Karpas-422 (cell line): ENCODE results near the gene PRPF39. TPM values are rescaled to one million over a fixed set of nuclear protein-coding genes. Genes with fewer than 3 reads are reported as not detected.

ENCODE experiments used
- DNase-seq: peaks from one replicate; pipeline ENCODE4 v3.0.0-alpha.2; 2015
- H2AFZ ChIP-seq: fragments of 200-600 bp; sonication (generic); 2 replicates; pipeline ENCODE4 v1.6.1; 2014; ENCODE audit warnings: antibody characterized with exemption, low read length, mixed read lengths
- H3K27ac ChIP-seq: fragments of 200-600 bp; sonication (generic); 2 replicates; pipeline ENCODE4 v1.5.1; 2014; ENCODE audit warnings: mild to moderate bottlenecking, low read length, moderate library complexity
- H3K27me3 ChIP-seq: fragments of 200-600 bp; sonication (generic); 2 replicates; pipeline ENCODE4 v1.6.1; 2014; ENCODE audit warnings: low read length, mixed read lengths
- H3K36me3 ChIP-seq: fragments of 200-600 bp; sonication (generic); 2 replicates; pipeline ENCODE4 v1.6.1; 2014; ENCODE audit warnings: low read length, mixed read lengths; ENCODE audit not compliant: insufficient read depth
- H3K4me1 ChIP-seq: fragments of 200-600 bp; sonication (generic); 2 replicates; pipeline ENCODE4 v1.6.1; 2014; ENCODE audit warnings: mild to moderate bottlenecking, low read length, mixed read lengths
- H3K4me2 ChIP-seq: fragments of 200-600 bp; sonication (generic); 2 replicates; pipeline ENCODE4 v1.6.1; 2014; ENCODE audit warnings: low read length, low read depth, mild to moderate bottlenecking; ENCODE audit not compliant: poor library complexity, severe bottlenecking
- H3K4me3 ChIP-seq: fragments of 200-600 bp; sonication (generic); 2 replicates; pipeline ENCODE4 v1.5.1; 2014; ENCODE audit warnings: mild to moderate bottlenecking, antibody characterized with exemption, low read length, mixed read lengths
- H3K79me2 ChIP-seq: fragments of 200-600 bp; sonication (generic); 2 replicates; pipeline ENCODE4 v1.6.1; 2014; ENCODE audit warnings: mild to moderate bottlenecking, low read length, mixed read lengths
- H3K9ac ChIP-seq: fragments of 200-600 bp; sonication (generic); 2 replicates; pipeline ENCODE4 v1.6.0; 2014; ENCODE audit warnings: low read length
- H3K9me2 ChIP-seq: fragments of 200-600 bp; sonication (generic), shearing (Covaris generic); replicated peaks from 2 replicates; pipeline ENCODE4 v1.6.0; 2014; ENCODE audit warnings: mild to moderate bottlenecking, low read length, moderate library complexity; ENCODE audit not compliant: insufficient read depth
- H3K9me3 ChIP-seq: fragments of 300-700, 200-600 bp; sonication (generic); 2 replicates; pipeline ENCODE4 v1.6.1; 2014; ENCODE audit warnings: low read length, mixed read lengths
- H4K20me1 ChIP-seq: fragments of 200-600 bp; sonication (generic); 2 replicates; pipeline ENCODE4 v1.6.1; 2014; ENCODE audit warnings: mild to moderate bottlenecking, antibody characterized with exemption, low read length, low read depth; ENCODE audit not compliant: insufficient read depth
- total RNA-seq: library from RNA; depleted of rRNA; stranded (reverse); fragments of >200 nt; shearing (Covaris generic); gene quantifications from 2 replicates; pipeline ENCODE4 v1.2.3, GENCODE V29; 2014; ENCODE audit warnings: low replicate concordance

Gene PRPF39
- total RNA-seq, 1 experiment from 2014 or later = 142 TPM

DNA sequence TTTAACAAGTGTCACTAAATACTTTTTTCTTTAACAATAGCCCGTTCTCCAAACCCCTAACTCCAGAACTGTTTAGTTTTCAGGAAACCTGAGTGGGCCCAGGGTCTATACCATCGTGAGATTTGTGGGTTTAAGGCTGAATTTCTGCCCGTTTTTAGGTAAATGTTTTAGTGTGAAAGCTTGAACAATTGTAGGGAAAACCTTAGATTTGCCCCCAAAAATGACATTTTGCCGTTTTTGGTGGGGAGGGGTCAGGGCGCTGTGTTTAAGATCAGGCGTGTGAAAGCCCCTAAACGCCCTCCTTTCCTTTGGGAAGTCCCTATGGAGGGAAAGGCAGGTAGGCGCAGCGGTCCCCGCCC is 320 bp upstream of the PRPF39 start:
- H4K20me1 ChIP-seq = peaks cover 24% of the 10 kb centered on the region; the same call in 1 of the 2 replicates
- no peak overlapping the region for H3K27ac ChIP-seq
- H3K79me2 ChIP-seq = peaks cover 46% of the 10 kb centered on the region
- peak overlapping the region; percentile 87 for H3K4me2 ChIP-seq
- H3K27me3 ChIP-seq = no peaks in the 10 kb centered on the region
- H3K4me1 ChIP-seq = peaks cover 41% of the 10 kb centered on the region
- peak overlapping the region; percentile 83 for H3K4me3 ChIP-seq
- DNase-seq = no peak
- peak overlapping the region; percentile 82 for H2AFZ ChIP-seq
- H3K9ac ChIP-seq = peak overlapping the region; percentile 63
- no peaks in the 10 kb centered on the region for H3K9me3 ChIP-seq
- no peaks in the 10 kb centered on the region for H3K9me2 ChIP-seq
- H3K36me3 ChIP-seq = peaks cover 6% of the 10 kb centered on the region; the same call in 1 of the 2 replicates

DNA sequence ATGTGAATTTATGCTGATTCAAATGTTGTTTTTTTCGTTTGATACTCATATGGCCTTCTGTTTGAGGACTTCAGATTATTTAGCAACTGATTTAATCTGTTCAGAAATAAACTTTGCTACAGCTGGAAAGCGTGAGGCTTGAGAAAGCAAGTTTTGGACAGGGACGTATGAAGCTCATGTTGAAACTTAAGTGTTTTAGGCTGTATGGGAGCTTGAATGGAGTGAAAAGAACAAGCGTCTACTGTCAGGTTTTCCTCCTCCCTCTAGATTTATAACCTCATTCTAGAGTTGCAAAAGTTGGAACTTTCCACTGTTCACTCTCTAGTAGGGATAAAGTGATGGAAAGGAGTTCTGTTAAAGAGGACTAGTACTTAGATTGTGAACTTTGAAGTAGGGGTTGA is 1.0 kb downstream of the PRPF39 start:
- Histone ChIP-seq H3K36me3 (peaks cover 13% of the 10 kb centered on the region; the same call in 1 of the 2 replicates), H3K9me3 (no peaks in the 10 kb centered on the region), H3K4me3 (peak overlapping the region; percentile 83), H3K9me2 (no peaks in the 10 kb centered on the region), H3K79me2 (peaks cover 60% of the 10 kb centered on the region), H2AFZ (no peak overlapping the region), H3K27ac (peak overlapping the region; percentile 78), H3K9ac (peak overlapping the region; percentile 82), H3K27me3 (no peaks in the 10 kb centered on the region), H3K4me2 (peak overlapping the region; percentile 79), H3K4me1 (peaks cover 54% of the 10 kb centered on the region), H4K20me1 (peaks cover 24% of the 10 kb centered on the region; the same call in 1 of the 2 replicates)
- peak; percentile 68 for DNase-seq

DNA sequence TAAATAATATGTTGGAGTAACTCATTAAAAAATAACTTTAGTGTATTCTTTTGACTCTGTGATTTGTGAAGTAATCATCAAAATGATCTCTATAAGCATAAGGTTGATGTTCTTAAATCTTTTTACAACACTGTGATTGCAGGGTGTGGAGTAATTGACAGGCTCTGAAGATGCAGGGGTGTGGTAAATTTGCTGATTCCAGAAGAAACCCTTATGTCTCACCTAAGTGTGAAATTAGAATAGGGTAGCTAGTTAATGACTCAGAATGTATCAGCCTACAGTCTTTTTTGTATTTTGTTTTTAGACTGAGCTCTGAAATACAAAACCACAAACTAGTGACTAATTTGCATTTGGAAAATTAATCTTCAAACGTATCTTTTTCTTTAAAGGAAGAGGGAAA is 5.9 kb downstream of the PRPF39 start:
- peaks cover 69% of the 10 kb centered on the region for H3K4me1 ChIP-seq
- no peaks in the 10 kb centered on the region for H3K9me3 ChIP-seq
- H3K27me3 ChIP-seq = no peaks in the 10 kb centered on the region
- peaks cover 23% of the 10 kb centered on the region; the same call in 1 of the 2 replicates for H4K20me1 ChIP-seq
- H3K79me2 ChIP-seq = peaks cover 99% of the 10 kb centered on the region
- H3K4me2 ChIP-seq = peak overlapping the region; percentile 34
- H3K4me3 ChIP-seq = no peak overlapping the region
- H2AFZ ChIP-seq = no peak overlapping the region
- no peak for DNase-seq
- H3K9ac ChIP-seq = no peak overlapping the region
- peaks cover 26% of the 10 kb centered on the region; the same call in 1 of the 2 replicates for H3K36me3 ChIP-seq
- 0 out of 2 replicates have a peak overlapping the region, but pooled peaks have one; percentile 17 for H3K27ac ChIP-seq
- no peaks in the 10 kb centered on the region for H3K9me2 ChIP-seq

DNA sequence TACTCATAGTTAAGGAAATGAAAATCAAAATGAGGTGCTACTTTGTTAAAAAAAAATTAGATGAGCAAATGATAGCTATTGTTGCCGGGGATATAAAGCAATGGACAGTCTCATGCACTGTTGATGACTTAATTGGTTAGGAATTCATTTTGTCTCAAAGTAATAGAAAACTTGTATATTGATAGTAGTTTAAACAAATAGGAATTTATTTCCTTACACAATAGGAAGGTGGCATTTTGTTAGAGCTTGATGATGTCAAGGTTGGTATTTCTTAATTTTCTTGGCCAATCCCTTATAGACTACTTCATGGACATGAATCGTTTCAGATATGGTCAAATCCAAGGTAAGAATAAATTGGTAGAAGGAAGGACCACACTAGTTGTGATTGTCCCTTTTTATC is 7.8 kb downstream of the PRPF39 start:
- no peaks in the 10 kb centered on the region for H3K9me2 ChIP-seq
- H2AFZ ChIP-seq = no peak overlapping the region
- H3K36me3 ChIP-seq = peaks cover 42% of the 10 kb centered on the region
- no peak for DNase-seq
- peaks cover 5% of the 10 kb centered on the region; the same call in 1 of the 2 replicates for H4K20me1 ChIP-seq
- no peak overlapping the region for H3K9ac ChIP-seq
- peak overlapping the region; percentile 6 for H3K4me2 ChIP-seq
- H3K4me3 ChIP-seq = no peak overlapping the region
- H3K9me3 ChIP-seq = no peaks in the 10 kb centered on the region
- H3K27ac ChIP-seq = 0 out of 2 replicates have a peak overlapping the region, but pooled peaks have one; percentile 5
- H3K4me1 ChIP-seq = peaks cover 53% of the 10 kb centered on the region
- H3K27me3 ChIP-seq = no peaks in the 10 kb centered on the region
- peaks cover 98% of the 10 kb centered on the region for H3K79me2 ChIP-seq

DNA sequence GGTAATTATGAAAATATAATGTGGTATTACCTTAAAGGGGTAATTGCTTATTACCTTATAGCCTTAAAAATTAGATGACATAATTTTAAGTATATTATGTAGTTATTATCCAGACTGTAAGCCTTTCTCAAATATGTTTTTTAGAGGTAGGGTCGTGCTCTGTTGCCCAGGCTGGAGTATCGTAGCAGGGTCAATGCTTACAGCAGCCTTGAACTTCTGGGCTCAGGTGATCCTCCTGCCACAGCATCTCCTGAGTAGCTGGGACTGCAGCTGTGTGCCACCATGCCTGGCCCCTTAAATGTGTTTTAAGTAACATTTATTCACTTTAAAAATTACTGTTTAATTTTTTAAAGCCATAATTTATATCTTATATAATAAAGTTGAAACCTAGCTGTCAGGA is 10.4 kb downstream of the PRPF39 start:
- Histone ChIP-seq H2AFZ (no peak overlapping the region), H3K4me1 (peaks cover 29% of the 10 kb centered on the region), H3K79me2 (peaks cover 98% of the 10 kb centered on the region), H3K9me2 (no peaks in the 10 kb centered on the region), H3K9ac (no peak overlapping the region), H3K36me3 (peaks cover 42% of the 10 kb centered on the region), H3K4me2 (no peak overlapping the region), H4K20me1 (no peaks in the 10 kb centered on the region; the same call in 1 of the 2 replicates), H3K4me3 (no peak overlapping the region), H3K9me3 (no peaks in the 10 kb centered on the region), H3K27me3 (no peaks in the 10 kb centered on the region), H3K27ac (no peak overlapping the region)
- no peak for DNase-seq

DNA sequence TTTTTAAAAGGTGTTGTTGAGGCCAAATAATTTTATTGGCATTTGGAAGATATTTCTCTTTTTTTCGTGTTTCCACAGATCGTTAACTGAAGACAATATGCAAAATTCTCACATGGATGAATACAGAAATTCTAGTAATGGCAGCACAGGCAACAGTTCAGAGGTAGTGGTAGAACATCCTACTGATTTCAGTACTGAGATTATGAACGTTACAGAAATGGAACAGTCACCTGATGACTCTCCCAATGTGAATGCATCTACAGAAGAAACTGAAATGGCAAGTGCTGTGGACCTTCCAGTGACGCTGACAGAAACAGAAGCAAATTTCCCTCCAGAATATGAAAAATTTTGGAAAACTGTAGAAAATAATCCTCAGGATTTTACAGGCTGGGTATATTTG is 11.2 kb downstream of the PRPF39 start:
- Histone ChIP-seq H4K20me1 (no peaks in the 10 kb centered on the region; the same call in 1 of the 2 replicates), H3K9me3 (no peaks in the 10 kb centered on the region), H2AFZ (no peak overlapping the region), H3K36me3 (peaks cover 48% of the 10 kb centered on the region), H3K27me3 (no peaks in the 10 kb centered on the region), H3K79me2 (peaks cover 98% of the 10 kb centered on the region), H3K4me3 (no peak overlapping the region), H3K4me2 (no peak overlapping the region), H3K9me2 (no peaks in the 10 kb centered on the region), H3K4me1 (peaks cover 20% of the 10 kb centered on the region), H3K9ac (no peak overlapping the region), H3K27ac (no peak overlapping the region)
- DNase-seq = no peak

DNA sequence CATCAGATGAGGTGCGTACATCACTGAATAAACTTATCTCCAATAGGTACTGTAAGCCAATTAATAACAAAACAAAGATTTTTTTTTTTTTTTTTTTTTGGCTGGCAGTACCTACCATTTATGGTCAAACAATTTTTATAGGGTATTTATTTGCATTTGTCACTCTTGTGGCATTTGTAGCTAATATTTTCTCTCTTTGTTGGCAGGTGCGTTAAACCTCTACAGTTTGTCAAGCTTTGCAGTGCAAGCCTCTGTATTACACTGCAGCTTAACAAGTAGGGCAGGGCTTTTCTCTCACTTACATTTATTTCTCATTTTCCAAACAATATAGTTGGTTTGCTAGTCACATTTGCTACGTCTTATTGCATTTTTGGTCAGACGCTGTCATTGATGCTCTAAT is 12.3 kb downstream of the PRPF39 start:
- peaks cover 9% of the 10 kb centered on the region for H3K4me1 ChIP-seq
- H3K9me3 ChIP-seq = no peaks in the 10 kb centered on the region
- H3K27me3 ChIP-seq = no peaks in the 10 kb centered on the region
- DNase-seq = no peak
- H4K20me1 ChIP-seq = no peaks in the 10 kb centered on the region; the same call in 1 of the 2 replicates
- H3K9ac ChIP-seq = no peak overlapping the region
- no peak overlapping the region for H2AFZ ChIP-seq
- H3K27ac ChIP-seq = no peak overlapping the region
- H3K79me2 ChIP-seq = peaks cover 98% of the 10 kb centered on the region
- H3K9me2 ChIP-seq = no peaks in the 10 kb centered on the region
- no peak overlapping the region for H3K4me3 ChIP-seq
- H3K36me3 ChIP-seq = peaks cover 56% of the 10 kb centered on the region
- H3K4me2 ChIP-seq = no peak overlapping the region

DNA sequence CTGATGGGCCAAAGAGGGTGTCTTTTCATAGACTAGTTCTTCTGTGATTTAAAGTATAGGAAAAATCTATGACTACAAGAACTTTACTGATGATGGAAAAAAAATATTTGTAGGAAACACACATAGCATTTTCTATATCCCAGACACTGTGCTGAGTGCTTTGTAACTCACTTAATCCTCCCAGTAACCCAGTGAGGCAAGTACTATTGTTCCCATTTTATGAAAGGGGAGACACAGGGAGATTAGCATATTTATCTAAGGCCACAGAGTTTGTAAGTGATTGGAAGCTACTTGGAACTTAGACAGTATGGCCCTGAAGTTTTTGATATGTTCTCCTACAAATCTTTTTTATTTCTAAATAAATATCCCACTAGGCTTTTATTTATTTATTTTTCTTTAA is 19.9 kb downstream of the PRPF39 start:
- Histone ChIP-seq H3K36me3 (peaks cover 79% of the 10 kb centered on the region), H3K4me2 (no peak overlapping the region), H3K9me2 (no peaks in the 10 kb centered on the region), H3K27ac (no peak overlapping the region), H3K4me1 (no peaks in the 10 kb centered on the region), H3K9me3 (no peaks in the 10 kb centered on the region), H3K9ac (no peak overlapping the region), H4K20me1 (no peaks in the 10 kb centered on the region), H3K27me3 (no peaks in the 10 kb centered on the region), H3K79me2 (peaks cover 84% of the 10 kb centered on the region), H3K4me3 (no peak overlapping the region), H2AFZ (no peak overlapping the region)
- DNase-seq = no peak
